IPS DF 19.7 (cell line): ENCODE measurements around the gene GSN.

ENCODE experiments used
- DNase-seq: peaks from one replicate; pipeline ENCODE4 v3.0.0-alpha.2; 2013; ENCODE audit warnings: low read depth, low spot score

Gene GSN

DNA sequence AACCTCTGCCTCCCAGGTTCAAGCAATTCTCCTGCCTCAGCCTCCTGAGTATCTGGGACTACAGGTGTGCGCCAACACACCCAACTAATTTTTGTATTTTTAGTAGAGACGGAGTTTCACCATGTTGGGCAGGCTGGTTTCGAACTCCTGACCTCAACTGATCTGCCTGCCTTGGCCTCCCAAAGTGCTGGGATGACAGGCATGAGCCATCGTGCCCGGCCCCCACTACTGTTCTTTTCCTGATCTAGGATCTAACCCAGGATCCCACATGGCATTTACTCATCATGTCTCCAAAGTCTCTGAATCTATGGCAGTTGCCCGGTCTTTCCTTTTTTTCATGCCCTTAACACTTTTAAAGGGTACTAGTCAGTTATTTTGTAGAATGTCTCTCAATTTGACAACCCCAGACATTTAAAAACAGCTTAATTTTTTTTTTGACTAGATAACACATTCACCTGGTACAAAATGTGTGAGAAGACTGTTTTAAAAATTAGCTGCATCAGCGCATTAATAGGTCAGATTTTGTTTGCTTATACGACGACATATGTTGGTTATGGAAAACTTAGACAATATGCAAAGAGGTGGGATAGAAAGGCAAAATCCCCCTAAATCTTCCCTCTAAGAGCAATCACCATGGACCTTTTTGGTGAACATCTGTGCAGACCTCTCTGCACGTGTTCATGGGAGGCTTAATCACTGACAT lies 55.6 kb downstream of the GSN start:
- DNase-seq = no peak

- DNase-seq = no peak
Measured at GRCh38 chr9:121324316-121324715, 56.4 kb downstream of the GSN start.

GRCh38 chr9:121324755-121325154 lies 56.8 kb downstream of the GSN start:
- DNase-seq = no peak

DNA sequence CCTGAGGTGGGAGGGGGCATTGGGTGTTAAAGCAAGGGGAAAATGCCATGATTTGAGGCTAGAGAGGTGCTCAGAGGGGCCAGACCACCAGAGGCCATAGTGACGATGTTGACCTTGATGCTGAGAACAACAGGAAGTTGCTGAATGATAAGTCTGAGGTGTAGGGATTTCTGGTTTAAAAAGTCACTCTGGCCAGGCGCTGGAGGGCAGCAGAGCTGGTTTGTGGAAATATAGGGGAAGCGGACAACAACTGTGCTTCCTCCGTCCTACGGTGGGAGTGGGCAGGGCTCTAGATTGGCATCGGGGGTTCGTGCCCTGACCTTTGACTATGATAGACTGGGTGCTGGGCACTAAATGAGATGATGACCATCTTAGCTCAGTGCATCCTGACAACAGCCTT lies 57.4 kb downstream of the GSN start:
- DNase-seq = no peak

GRCh38 chr9:121326130-121326838 lies 58.3 kb downstream of the GSN start:
- no peak for DNase-seq

GRCh38 chr9:121326901-121327613 lies 59.1 kb downstream of the GSN start:
- DNase-seq = no peak

GRCh38 chr9:121328476-121328875 lies 60.5 kb downstream of the GSN start:
- no peak for DNase-seq

- no peak for DNase-seq
Measured at GRCh38 chr9:121328876-121329681, 61.1 kb downstream of the GSN start.

- DNase-seq = no peak
Measured at GRCh38 chr9:121331549-121331948, 63.6 kb downstream of the GSN start.

DNA sequence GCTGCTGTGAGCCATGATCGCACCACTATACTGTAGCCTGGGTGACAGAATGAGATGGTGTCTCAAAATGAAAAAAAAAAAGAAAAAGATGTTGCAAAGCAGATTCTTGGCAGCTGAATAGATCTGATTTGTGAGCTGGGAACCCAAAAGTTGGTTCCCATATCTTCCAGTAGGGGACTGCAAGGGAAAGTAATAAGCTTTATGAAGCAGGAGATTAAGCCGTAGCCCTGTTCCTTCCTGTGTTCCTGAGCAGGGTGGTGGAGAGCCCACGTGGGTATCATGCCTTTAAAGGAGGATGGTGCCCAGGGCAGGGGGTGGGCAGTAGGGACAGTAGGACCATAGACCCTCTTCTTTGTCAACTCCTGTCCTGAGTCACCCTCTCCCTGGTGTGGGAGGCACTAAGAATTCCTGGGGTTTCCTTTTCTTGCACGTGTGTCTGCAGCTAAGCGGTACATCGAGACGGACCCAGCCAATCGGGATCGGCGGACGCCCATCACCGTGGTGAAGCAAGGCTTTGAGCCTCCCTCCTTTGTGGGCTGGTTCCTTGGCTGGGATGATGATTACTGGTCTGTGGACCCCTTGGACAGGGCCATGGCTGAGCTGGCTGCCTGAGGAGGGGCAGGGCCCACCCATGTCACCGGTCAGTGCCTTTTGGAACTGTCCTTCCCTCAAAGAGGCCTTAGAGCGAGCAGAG lies 64.2 kb downstream of the GSN start:
- no peak for DNase-seq

DNA sequence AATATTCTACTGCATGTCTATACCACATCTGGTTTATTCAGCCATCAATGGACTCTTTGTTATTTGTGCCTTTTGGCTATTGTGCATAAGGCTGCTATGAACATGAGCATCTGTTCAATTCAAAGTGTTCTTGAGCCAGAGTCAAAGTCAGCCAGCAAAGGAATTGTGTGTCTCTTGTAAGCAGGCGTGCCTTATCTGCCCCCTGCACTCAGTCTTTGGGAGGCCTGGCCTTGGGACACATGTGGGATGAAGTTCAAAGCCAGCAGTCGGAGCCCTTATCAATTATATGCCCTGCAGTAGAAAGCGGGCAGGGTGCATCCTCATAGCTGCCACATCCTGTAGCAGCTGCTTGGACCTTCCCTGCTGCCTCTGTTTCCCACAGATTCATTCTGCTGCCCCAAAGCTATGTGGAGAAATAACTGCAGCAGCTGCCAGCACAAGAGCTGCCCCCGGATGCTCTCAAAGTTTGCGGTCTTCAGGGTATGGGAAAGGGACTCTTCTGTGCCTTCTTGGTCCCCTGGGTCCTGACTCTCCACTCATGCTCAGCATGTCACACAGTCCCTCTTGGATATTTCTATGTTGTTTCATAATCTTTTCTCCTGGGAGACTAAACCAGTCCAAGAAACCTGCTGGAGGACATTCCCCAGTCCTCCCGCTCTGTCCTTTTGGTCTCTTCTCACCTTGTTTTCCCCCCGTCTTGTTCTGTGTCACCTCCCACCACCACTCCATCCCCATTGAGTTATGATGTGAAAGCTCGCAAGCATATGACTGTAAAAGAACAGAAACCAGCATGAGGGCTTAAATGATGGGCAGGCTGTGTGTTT lies 66.2 kb downstream of the GSN start:
- no peak for DNase-seq

- DNase-seq = no peak
Measured at GRCh38 chr9:121336665-121337064, 68.7 kb downstream of the GSN start.

DNA sequence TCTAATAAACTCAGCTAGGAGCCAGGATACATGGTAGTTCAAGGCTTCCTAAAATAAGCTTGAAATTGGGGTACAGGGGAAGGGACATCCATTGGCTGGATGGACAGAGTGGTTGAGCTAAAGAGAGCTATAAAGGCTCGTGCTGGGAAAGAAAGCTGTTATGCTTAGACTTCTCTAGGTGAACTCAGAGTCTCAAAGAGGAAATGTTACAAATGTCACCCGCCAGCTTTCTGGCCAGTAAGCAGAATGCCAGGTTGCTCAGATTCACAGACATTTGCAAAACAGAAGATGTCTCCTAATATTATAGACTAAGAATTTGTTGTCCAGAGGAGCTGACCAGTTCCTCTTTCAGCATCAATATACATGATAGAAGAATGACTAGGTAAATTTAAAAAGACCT lies 71.5 kb downstream of the GSN start:
- DNase-seq = no peak

DNA sequence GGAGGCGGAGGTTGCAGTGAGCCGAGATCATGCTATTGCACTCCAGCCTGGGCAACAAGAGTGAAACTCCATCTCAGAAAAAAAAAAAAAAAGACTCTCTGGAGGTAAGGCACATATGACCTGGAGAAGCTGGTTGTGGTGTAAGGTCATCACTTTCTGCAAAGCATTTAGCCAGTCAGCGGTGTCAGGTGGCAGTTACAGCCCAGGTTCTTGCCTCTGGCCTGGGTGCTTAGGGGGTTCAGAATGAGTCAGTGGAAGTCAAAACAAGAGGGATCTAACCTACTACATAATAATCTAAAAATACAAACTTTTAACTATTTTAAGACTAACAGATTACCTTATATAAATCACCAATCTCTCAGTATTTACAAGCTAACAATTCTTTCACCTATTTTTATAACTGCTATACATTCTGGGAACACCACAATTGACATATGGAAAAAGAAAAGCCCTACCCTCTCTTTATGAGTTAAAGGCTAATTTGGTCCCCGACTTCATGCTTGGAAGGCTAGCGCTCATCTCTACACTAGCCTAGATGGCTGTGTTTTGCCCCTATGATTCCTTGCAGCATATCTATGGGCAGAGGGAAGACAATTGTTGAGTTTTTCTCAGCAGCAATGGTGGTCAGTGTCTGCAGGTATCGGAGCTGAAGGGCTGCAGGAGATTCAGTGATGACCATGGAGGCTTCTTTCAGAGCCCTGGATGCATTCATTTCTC lies 72.9 kb downstream of the GSN start:
- no peak for DNase-seq

DNA sequence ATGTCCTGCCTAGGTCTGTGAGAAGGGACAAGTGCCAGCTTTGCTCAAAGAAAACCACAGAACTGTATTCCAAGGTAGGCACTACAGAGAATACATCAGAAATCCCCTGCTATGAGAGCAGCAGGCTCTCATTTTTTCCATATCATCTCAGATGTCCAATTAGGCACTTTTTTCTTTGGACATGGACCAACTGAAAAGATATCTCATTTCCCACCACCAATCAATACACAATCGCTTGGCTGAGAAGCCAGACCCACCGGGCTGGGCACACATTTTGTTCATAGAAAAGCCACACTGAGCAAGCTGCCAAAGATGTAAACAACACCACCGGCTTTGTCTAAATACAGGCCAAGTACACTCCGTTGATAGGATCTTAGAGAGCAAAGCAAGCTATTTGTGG lies 76.2 kb downstream of the GSN start:
- DNase-seq = no peak

DNA sequence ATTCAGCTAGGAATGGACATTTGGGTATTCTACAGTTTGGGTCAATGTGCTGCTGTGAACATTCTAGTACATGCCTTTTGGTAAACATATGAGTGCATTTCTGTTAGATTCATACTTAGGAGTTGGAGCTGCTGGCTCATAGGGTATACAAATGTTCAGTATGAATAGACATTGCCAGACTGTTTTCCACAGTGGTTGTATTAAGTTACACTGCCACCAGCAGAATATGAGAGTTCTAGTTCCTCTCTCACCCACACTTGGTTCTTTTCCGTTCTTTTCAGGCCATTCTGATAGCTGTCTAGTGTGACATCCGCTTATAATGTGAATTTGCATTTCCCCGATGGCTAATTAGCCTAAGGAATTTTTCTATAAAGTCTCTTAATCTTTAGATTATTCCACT lies 77.1 kb downstream of the GSN start:
- DNase-seq = no peak

DNA sequence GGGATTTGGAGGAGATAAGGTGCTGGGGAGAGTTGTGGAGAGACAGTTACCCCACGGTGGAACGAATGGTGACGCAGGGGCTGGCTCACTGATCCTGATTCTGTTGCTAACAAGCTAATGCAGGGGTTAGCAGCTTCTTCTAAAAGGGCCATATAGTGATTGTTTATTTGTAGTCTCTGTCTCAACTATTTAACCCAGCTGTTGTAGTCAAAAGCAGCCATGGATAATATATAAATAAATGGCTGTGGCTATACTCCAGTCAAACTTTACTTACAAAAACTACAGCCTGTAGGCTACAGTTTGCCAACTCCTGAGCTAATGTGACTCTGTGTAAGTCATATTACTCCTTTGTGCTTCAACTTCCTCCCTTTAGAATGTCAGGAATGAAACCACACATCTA lies 80.3 kb downstream of the GSN start:
- DNase-seq = no peak

GRCh38 chr9:121349009-121349408 lies 81.0 kb downstream of the GSN start:
- DNase-seq = no peak

- no peak for DNase-seq
Measured at GRCh38 chr9:121350036-121350435, 82.1 kb downstream of the GSN start.
